Measurements from ENCODE around the gene TRIM46. TPM values are rescaled to one million over a fixed set of nuclear protein-coding genes. Genes with fewer than 3 reads are reported as not detected.

The TRIM46 gene
- total and polyA plus RNA-seq, 2 of the 13 experiments (the other 11 are each of a cell fraction or from before 2014, with no cell fraction given): 0.04 to 0.09 TPM

- 0 out of 2 replicates have a peak, but pooled peaks have one; percentile 7 for TF ChIP-seq HMGXB3 (CRISPR knock-in tag; IDR thresholded peaks at IDR 0.05; ENCODE audit: borderline replicate concordance)
- 0 out of 2 replicates have a peak, but pooled peaks have one; percentile 48 for TF ChIP-seq SALL2 (CRISPR knock-in tag; IDR thresholded peaks at IDR 0.05)
- TF ChIP-seq SRF (IDR thresholded peaks at IDR 0.05; ENCODE audit: low read depth, low read length): no peak
- TF ChIP-seq ZNF530 (CRISPR knock-in tag; IDR thresholded peaks at IDR 0.05; ENCODE audit: low read depth): no peak
- peak; percentile 25 for TF ChIP-seq ZFX (CRISPR knock-in tag; IDR thresholded peaks at IDR 0.05; ENCODE audit: low read depth)
- no peak for TF ChIP-seq ERF (CRISPR knock-in tag; IDR thresholded peaks at IDR 0.05)
- TF ChIP-seq, protein P1, sequence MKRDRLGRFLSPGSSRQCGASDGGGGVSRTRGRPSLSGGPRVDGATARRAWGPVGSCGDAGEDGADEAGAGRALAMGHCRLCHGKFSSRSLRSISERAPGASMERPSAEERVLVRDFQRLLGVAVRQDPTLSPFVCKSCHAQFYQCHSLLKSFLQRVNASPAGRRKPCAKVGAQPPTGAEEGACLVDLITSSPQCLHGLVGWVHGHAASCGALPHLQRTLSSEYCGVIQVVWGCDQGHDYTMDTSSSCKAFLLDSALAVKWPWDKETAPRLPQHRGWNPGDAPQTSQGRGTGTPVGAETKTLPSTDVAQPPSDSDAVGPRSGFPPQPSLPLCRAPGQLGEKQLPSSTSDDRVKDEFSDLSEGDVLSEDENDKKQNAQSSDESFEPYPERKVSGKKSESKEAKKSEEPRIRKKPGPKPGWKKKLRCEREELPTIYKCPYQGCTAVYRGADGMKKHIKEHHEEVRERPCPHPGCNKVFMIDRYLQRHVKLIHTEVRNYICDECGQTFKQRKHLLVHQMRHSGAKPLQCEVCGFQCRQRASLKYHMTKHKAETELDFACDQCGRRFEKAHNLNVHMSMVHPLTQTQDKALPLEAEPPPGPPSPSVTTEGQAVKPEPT (CRISPR knock-in tag; IDR thresholded peaks at IDR 0.05; ENCODE audit: low read depth): 0 out of 2 replicates have a peak, but pooled peaks have one; percentile 70
- no peak for TF ChIP-seq ATF7 (IDR thresholded peaks at IDR 0.05)
- no peak for TF ChIP-seq ATF7 (CRISPR knock-in tag; IDR thresholded peaks at IDR 0.05)
- no peak for TF ChIP-seq EP300 (IDR thresholded peaks at IDR 0.05; ENCODE audit: low read depth in 2 of 2, low read length in 2 of 2)
- TF ChIP-seq EP300 (CRISPR knock-in tag; IDR thresholded peaks at IDR 0.05; ENCODE audit: borderline replicate concordance): no peak
- TF ChIP-seq SOX13 (IDR thresholded peaks at IDR 0.05): no peak
- 0 out of 4 replicates have a peak, but pooled peaks of 1 of the 2 experiments have one; percentile 9 for TF ChIP-seq SOX13 (CRISPR knock-in tag; conservative IDR thresholded peaks at IDR 0.05 in 1 of 2, IDR thresholded peaks at IDR 0.05 in 1 of 2)
- TF ChIP-seq ZNF496 (CRISPR knock-in tag; IDR thresholded peaks at IDR 0.05; ENCODE audit: insufficient replicate concordance): no peak
- TF ChIP-seq GFI1 (CRISPR knock-in tag; IDR thresholded peaks at IDR 0.05; ENCODE audit: borderline replicate concordance): 0 out of 2 replicates have a peak, but pooled peaks have one; percentile 18
- TF ChIP-seq ZC3H4 (CRISPR knock-in tag; IDR thresholded peaks at IDR 0.05; ENCODE audit: borderline replicate concordance): peak; percentile 34
- TF ChIP-seq ASH2L (IDR thresholded peaks at IDR 0.05; ENCODE audit: insufficient read length, low read depth, low read length): no peak
- TF ChIP-seq KAT2B (IDR thresholded peaks at IDR 0.05; ENCODE audit: borderline replicate concordance, low read depth, low read length): no peak
- no peak for TF ChIP-seq NFYC (CRISPR knock-in tag; IDR thresholded peaks at IDR 0.05)
- TF ChIP-seq ZNF772 (CRISPR knock-in tag; IDR thresholded peaks at IDR 0.05): no peak
- no peak; the same call in 1 of the 2 replicates for TF ChIP-seq DR1 (CRISPR knock-in tag; IDR thresholded peaks at IDR 0.05)
- no peak for TF ChIP-seq NCOR1 (IDR thresholded peaks at IDR 0.05; ENCODE audit: borderline replicate concordance, low read length)
- no peak for TF ChIP-seq ZNF776 (CRISPR knock-in tag; IDR thresholded peaks at IDR 0.05)
- TF ChIP-seq ZNF484 (CRISPR knock-in tag; IDR thresholded peaks at IDR 0.05; ENCODE audit: borderline replicate concordance, low read depth): no peak
Observed at GRCh38 chr1:155127967-155128754, 45.5 kb upstream of the TRIM46 start (continued).
